SU-DHL-6 (cell line): ENCODE results near the gene SEPTIN3.

ENCODE experiments used
- CTCF ChIP-seq: fragments of 200-600 bp; sonication (generic); IDR thresholded peaks from one replicate; pipeline ENCODE4 v1.5.1; 2017; ENCODE audit warnings: antibody characterized with exemption, mild to moderate bottlenecking, low read length, moderate library complexity; ENCODE audit not compliant: insufficient read depth, poor library complexity, severe bottlenecking
- EZH2phosphoT487 ChIP-seq: fragments of 200-600 bp; sonication (generic), shearing (Covaris generic); conservative IDR thresholded peaks from 2 replicates; pipeline ENCODE4 v1.6.1; 2018; ENCODE audit warnings: mild to moderate bottlenecking, antibody characterized with exemption, low read length, moderate library complexity, mixed read lengths

- TF ChIP-seq CTCF (no peak), EZH2phosphoT487 (no peak)
Observed at GRCh38 chr22:41947424-41948080, 21.7 kb upstream of the SEPTIN3 start.
